ENCODE measurements around the gene DHDH.

GRCh38 chr19:48922548-48923490 lies 10.7 kb upstream of the DHDH start:
- TF ChIP-seq, protein P1, sequence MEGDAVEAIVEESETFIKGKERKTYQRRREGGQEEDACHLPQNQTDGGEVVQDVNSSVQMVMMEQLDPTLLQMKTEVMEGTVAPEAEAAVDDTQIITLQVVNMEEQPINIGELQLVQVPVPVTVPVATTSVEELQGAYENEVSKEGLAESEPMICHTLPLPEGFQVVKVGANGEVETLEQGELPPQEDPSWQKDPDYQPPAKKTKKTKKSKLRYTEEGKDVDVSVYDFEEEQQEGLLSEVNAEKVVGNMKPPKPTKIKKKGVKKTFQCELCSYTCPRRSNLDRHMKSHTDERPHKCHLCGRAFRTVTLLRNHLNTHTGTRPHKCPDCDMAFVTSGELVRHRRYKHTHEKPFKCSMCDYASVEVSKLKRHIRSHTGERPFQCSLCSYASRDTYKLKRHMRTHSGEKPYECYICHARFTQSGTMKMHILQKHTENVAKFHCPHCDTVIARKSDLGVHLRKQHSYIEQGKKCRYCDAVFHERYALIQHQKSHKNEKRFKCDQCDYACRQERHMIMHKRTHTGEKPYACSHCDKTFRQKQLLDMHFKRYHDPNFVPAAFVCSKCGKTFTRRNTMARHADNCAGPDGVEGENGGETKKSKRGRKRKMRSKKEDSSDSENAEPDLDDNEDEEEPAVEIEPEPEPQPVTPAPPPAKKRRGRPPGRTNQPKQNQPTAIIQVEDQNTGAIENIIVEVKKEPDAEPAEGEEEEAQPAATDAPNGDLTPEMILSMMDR (IDR thresholded peaks at IDR 0.05), result no peak
- no peak for TF ChIP-seq POLR2A (IDR thresholded peaks at IDR 0.05; ENCODE audit: low read depth)

Measured in esophagus muscularis mucosa (tissue), 3 donors.